ENCODE results near the gene TAP2.

The TAP2 gene

DNA sequence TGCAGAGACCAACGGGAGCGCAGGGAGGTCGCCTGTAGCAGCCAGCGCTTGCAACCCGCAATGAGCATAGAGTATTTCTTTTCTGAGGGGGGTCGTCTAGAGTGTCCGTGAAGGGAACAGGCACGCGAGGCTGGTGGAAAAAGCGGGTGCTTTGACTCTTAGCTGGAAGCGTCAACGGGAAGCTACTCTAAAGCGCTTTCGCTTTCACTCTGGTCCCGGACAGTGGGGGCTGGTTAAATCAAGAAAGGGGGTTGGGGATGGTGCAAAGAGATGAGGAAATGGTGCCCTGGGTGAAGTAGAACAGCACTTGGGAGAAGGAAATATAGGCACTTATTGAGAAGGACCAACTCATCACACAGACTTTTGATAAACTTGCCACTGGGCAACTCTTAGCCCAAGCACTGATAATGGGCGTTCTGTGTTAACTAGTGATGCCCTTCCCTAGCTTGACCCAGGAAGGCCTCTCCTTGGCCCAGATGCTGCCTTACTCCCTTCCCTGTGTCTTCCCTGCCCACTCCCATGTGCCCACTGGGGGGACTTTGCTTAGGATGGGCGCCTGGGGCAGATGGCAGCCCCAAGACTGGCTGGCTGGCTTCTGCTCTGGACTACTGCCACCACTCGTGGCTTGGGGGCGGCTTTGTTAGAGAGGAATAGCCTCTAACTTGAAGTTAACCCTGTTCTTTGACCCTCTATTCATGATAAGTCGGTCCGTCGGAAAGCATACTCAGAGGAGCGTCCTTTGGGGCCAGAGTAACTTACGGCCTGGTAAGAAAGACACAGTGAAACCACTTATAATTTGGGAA lies 16.0 kb upstream of the TAP2 start:
- peak; percentile 61 for DNase-seq (ENCODE audit: low read depth)

DNA sequence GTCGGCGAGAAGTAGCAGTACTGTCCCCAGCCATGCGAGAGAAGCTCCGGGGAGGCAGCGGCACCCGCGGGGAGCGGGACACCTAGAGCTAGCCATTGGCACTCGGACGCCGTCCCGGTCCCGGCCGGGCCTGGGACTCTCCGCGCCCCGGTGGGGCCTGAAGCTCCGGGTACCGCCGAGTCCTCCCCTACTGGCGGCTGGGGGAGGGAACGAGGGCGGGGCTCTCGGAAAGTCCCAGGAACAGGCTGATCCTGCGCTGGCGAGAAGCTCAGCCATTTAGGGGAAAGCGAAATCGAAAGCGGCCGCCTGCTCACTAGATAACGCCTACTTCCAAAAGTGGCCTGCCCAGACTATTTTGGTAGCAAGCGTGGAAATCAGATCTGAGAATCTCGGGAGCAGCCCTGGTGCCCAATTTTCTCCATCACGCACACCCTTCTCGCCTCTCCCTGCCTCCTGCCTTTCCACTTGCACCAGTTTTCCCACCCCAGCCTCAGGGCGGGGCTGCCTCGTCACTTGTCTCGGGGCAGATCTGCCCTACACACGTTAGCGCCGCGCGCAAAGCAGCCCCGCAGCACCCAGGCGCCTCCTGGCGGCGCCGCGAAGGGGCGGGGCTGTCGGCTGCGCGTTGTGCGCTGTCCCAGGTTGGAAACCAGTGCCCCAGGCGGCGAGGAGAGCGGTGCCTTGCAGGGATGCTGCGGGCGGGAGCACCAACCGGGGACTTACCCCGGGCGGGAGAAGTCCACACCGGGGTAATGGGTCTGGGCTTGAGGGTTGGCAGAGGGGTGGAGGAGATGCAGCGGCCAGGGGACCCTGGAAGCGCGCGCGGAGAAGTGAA lies 15.2 kb upstream of the TAP2 start, which contains the start of the genes PSMB9 and TAP1:
PSMB9 (plus strand) TSS at position 652 of the 835 bp plus-strand sequence; CDS start at position 690, 38 bp downstream.
TAP1 (minus strand) TSS at position 164 of the 835 bp plus-strand sequence; CDS start at position 96, 68 bp downstream.
- peak; percentile 94 for DNase-seq (ENCODE audit: low read depth)

DNA sequence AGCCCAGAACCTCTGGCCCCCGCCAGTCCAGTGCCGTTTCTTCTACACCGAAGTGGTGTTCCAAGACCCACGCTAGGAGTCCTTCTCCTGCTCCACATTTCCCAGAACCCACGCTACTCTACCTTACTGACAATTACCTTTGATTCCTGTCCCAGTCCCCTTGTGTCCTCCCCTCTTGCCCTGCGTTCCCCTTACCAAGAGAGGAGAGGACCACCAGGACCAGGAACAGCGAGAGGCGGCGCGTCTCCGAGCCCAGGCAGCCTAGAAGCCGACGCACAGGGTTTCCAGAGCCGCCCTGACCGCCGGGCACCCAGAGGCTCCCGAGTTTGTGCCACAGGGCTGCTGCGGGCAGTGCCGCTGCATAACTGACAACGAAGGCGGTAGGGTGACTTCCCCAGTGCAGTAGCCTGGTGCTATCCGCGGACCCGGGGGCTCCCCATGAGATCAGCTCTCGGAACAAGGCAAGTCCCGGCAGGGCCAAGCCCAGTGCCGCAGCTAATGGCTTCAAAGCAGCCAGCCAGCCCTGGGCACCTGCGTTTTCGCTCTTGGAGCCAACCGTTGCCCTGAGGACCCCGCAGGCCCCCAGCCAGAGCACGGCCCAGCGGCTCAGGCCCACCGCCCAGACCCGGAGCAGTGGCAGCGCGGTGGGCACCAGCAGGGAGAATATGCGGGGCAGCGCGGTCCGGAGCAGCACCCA lies 14.5 kb upstream of the TAP2 start:
- DNase-seq (ENCODE audit: low read depth): no peak

DNA sequence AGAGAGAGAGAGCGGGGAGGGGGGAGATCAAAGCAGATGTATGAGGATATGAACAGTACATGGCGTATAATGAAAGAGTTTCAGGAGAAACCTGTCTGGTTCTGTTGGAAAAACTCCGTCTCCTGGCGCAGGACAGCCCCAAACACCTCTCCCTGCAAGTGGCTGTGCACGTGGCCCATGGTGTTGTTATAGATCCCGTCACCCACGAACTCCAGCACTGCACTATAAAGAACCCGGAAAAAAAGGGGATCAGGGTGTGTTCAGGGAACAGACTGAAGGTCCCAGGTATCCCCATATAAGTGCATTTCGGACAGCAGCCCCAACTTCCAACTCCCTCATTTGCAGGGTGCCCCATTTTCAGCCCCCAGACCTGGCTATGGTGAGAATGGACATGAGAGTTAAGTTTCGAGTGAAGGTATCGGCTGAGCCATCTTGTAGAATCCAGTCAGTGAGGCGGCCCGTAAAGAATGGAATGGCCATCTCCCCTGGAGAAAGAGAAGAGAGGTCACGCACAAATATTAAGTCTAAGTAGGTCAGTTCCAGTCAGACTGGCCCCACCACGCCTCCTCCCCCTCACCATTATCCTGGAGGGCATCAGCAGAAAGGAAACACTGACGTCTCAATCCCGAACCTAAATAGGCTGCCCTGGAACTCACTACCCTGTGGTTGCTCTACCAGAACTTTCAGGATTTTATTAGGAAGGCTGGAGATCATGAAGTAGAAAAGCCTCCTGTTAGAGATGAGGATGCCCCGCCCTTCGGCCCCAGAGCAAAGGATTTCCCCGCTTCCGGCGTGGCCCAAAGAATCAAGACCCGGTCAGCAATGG lies 13.7 kb upstream of the TAP2 start:
- DNase-seq (ENCODE audit: low read depth): no peak

DNA sequence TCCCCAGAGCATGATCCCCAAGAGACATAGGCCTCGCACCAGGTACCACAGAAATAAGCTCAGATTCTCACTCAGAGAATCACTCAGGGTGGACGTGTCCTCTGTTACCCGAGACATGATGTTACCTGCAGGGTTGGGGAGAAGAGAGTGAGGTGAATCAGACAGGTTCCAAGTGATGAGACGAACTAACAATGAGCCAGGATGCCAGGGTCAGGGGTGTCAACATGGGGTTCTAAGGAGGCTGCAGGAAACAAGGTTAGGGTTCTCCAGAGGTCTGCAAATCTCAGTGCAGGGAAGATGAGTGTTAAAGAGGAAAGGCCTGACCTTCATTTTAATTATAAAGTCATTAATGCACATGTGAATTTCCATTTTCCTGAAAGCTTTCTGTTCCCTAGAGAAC lies 12.5 kb upstream of the TAP2 start:
- DNase-seq (ENCODE audit: low read depth): no peak

DNA sequence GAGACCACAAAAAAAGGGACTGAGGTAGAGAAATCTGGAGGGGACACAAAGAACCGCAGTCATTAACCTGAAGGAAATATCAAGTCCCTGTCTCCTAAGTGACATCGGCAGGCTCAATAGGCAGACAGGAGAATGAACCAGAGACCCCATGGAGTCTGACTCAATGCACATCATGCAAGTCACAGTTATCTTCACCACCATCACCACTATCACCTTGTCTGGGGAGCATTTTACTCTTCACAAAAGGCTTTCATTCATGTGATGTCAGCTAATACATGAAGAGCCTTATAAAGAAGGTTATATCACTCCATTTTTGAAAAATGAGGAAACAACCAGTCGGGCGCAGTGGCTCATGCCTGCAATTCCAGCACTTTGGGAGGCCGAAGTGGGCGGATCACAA lies 10.6 kb upstream of the TAP2 start:
- no peak for DNase-seq (ENCODE audit: low read depth)

DNA sequence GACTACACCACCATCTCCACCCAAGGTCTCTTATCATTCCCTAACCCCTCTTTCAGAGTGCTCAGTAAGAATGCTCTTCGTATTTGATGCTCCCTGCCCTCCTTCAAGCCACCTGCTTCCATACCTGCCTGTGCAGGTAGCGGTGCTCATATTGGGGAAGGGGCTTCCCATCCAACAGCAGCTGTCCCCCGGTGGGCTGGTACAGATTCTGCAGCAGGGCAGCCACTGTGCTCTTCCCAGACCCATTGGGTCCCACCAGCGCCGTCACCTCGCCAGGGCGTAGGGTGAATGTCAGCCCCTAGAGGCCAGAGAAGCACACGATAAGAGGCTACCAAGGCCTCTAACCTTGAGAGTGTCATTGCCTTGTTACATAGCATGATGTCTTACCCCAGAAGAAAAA lies 9.3 kb upstream of the TAP2 start:
- DNase-seq (ENCODE audit: low read depth): no peak

DNA sequence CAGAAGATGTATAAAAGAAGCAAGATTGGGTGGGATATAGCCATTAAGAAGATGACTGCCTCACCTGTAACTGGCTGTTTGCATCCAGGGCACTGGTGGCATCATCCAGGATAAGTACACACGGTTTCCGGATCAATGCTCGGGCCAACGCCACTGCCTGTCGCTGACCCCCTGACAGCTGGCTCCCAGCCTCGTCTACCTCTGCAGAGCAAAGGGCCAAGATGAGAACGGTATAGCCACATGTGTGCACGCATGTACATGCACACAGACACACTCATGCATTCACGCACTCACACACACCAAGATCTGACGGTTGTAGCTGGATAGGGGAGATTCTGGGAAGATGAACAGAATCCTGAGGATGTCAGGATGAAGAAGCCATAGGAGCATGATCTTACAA lies 8.5 kb upstream of the TAP2 start:
- no peak for DNase-seq (ENCODE audit: low read depth)

DNA sequence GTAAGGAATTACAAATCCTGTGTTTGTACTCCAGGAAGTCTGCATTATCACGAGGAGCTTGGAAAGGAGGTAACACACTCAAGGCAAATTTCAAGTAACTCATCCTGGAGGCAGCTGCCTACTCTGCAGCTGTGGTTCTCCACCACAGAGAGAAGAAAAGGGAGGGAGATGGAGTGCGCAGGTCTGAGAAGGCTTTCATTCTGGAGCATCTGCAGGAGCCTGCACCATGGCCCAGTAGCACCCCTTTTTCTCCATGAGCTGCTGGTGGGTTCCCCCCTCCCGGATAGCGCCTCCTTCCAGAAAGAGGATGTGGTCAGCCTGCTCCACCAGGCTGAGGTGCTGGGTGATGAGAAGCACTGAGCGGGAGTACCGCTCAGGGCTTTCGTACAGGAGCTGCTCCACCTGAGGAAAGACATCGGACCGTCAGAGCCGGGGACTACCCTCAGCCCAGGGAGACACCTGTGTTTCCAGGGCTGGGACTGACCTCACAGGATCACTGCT lies 6.9 kb upstream of the TAP2 start:
- DNase-seq (ENCODE audit: low read depth): peak; percentile 35

DNA sequence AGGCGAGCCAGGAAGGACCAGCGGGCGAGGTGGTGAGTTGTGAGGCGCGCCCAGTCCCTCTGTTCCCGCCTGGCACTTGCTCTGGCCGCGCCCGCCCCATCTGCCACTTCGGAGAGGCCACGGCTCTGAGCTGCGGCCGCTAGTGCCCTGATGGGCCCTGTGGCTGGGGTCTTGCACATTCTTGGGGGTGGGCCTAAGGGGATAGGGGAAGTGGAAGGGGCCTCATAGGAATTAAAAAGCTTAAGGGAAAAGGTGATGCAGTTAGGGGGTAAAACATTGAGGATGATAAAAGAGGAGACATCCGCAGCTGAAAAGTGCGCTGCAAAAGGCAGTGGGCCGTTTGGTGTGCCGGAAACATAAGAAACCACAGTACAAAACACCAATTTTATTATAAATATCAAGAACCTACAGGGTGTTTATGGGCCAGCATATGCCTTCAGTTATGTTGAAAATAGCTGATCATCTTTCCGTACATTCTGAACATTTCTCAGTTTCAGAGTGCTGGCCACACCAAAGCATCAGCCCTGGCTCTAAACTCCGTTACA lies 6.4 kb upstream of the TAP2 start:
- DNase-seq (ENCODE audit: low read depth): no peak

DNA sequence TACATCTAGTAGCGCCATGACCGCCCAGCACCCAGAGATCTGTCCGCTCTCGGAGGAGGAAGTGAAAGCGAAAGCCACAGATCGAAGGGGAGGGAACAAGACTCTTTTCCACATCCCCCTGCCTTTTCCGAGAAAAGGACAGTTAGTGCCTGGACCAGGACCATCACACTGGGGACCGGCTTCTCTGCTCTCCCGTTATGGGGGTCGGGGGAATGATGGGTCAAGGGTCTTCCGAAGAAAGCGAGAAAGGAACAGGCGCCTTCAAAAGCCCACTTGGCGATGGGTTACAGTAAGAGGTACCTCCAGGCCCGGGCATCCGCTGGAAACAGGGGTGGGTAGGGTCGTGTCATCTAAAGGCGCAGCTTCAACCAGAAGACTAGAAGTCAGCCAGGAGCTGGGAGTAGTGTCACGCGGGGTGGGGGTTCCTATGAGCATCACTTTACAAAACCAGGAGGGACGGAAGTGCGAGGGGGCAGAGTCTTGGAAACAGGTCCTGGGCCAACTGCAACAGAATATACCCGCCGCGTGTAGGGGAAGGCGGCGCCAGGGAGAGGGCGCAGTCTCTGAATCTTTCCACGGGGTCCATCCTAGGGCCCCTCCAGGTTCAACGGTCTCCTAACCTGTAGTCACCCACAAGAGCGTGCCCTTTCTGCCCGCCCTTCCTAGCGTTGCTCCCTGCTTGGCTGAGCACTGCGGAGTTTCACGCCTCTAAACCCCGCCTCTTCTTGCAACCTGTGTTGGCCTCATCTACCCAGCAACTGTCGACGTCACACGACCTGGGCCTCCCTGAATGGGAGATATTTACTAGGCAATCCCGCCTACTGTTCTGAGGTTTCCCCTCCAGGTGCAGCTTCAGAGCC lies 5.7 kb upstream of the TAP2 start, which contains the start of gene PSMB8:
PSMB8 (minus strand) TSS at position 69 of the 860 bp plus-strand sequence; CDS start at position 18, 51 bp downstream.
- DNase-seq (ENCODE audit: low read depth): peak; percentile 96

DNA sequence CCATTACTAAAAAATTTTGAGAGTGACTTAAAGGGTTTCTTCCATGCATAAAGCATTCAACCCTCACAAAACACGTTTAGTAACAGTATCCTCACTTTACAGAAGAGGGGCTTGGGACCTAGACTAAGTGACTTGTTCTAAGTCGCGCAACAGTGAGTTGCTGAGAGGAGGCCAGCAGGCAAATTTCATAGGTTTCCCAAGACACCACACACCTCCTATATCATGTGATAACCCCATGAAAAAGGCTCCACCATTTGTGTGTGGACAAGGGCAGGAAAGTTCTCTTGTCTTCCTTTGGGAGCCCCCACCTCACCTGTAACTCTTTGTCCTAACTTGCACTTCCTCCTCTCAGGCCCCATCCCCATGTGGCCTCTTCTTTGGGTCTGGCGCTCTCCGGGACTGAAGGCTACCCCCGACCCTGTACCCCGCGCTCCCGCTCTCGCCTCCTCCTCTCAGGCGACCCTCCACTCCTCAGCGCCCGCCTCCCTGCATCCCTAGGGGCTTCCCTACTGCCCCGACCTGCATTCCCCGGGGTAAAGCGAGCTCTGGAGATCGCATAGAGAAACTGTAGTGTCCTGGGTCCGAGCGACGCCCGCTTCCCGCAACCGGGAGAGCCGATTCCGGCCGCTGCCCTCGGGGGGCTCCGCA lies 4.9 kb upstream of the TAP2 start:
- DNase-seq (ENCODE audit: low read depth): no peak

DNA sequence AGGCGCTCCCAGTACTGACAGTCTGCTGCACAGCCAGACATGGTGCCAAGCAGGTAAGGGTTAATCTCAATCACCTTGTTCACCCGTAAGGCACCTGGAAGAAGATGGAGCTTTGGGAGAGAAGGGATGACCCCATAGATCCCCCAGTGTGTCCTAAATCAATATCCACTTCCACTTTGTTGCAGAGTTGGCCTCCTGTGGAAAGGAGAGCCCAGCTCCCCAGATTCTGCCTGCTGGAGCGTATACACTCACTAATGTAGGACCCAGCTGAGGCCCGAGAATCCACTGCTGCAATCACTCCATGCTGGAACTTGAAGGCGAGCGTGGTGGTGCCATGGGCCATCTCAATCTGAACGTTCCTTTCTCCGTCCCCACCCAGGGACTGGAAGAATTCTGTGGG lies 4.2 kb upstream of the TAP2 start:
- no peak for DNase-seq (ENCODE audit: low read depth)

DNA sequence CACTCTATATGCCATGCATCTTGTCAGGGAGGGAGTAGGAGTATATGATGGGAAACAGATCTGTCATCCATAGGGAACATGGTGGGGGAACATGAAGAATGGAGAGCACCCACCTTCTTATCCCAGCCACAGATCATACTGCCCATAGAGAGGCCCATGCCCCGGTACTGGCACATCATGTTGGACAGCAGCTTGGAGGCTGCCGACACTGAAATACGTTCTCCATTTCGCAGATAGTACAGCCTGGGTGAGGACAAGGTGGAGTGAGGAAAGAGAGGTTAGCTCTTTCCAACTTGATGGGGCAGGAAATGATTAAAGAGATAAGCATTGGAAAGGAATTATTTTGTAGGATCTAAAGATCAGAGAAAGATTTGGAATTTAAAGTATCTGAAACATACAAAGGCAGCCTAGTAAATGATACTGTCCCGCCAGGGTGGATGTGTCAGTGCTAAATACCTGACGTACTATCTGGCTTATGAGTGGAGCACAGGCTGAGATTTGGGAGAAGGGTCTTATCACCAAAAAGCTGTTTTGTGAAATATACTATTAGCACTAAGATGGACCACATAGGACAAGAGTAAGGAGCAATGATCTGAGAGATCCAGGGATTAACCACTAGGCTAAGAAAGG lies 3.6 kb upstream of the TAP2 start:
- no peak for DNase-seq (ENCODE audit: low read depth)

DNA sequence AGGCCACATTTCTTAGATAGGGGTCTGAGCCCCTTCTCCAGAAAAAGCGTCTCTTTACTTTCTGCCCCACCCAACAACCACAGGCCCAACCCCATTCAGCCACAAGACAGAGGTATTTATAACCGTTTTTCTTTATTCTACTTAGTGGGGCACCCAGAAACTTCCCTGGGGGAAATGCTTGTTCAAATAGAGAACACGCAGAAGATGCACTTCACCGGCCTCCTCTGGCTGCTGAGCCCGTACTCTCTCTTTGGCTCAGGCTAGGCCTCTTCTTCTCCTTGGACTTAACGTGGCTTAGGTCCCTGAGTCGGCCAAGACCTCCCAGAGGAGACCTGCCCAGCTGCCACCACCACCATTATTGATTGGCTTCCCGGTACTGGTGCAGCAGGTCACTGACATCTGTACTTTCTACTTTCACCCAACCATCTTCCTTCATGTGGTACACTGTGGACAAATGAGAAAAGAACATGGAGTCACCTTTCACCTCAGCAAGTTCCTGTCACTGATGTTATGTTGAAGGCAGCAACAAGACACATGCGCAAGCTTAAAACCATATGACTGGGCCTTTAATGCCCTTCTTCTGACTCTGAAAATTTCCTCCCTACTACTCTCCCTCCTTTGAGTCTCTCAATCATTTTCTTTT lies 2.2 kb upstream of the TAP2 start:
- DNase-seq (ENCODE audit: low read depth): no peak

DNA sequence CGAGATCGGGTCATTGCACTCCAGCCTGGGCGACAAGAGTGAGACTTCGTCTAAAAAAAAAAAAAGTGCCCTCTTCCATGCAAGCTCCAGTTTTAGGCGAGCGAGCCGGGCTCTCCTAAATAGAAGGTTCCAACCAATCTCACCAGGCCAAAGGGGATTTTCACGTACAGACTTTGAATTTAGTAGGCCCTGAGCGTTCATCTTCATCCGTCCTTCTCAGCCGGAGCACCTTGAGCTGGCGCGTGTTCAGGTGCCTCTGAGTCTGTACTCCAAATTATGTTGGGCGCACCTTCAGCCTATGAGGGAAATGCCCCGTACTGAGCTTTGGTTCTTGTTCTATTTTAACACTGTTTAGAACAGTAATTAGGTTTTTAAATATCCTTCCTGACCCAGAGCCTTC lies 817 bp upstream of the TAP2 start:
- no peak for DNase-seq (ENCODE audit: low read depth)

DNA sequence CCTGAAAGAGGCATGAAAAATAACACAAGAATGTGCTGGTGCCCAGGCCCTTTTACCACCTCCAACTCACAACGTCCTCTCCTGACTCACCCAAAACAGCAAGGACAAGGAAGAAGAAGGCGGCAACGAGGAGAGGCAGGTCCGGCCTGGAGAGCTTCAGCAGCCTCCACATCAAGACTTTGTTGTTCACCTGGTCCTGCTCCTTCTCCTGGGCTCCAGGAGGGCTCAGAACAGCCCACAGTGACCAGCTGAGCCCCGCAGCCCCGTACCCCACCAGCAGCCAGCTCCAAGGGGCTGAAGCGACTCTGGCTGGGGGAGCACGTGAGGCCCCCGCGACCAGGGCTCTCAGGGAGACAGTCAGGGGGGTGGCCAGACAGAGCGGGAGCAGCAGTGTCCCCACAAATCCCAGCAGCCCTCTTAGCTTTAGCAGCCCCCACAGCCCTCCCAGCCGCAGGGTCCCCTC lies 857 bp downstream of the TAP2 start:
- DNase-seq (ENCODE audit: low read depth): no peak

DNA sequence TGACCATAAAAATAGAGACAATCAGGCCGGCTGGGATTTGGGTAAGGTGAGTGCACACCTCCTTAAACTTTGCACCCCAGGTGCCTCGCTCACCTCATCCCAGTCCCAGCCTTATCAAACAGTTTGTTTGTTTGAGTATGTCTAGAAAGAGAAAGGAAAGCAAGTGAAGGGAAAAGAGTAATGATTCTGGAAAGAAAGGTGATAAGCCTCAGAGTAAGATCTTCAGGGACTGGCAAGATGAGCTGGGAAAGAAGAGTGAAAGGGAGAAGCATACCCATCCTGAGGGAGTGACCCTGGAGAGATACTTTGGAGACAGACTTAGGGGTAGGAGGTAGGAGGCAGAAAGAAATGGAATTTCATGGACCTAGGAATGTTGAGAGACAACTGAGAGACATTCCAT lies 1.7 kb downstream of the TAP2 start:
- no peak for DNase-seq (ENCODE audit: low read depth)

All from activated T-cell treated with anti-CD3 and anti-CD28 coated beads for 24 hours (primary cell).